Measurements from ENCODE around the gene GLP1R.

DNA sequence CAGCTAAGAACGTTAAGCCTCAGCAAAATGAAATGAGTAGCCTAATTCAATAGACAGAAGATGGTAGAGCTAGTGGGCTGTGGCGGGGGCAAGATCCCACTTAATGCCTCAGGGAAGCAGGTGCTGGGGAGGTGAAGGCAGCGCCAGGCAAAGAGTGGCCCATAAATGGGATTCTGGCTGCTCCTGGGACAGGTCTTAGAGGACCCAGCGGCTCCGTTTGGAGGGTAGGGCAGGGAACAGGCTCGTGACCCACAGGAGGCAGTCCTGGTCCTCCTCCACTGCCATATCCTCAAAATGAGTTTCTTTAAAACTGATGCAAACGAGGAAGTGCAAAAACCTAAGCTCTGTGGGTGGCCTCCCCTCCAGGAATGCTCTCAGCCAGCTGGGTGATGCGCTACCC lies 33.7 kb downstream of the GLP1R start:
- no peak for TF ChIP-seq EZH2 (IDR thresholded peaks at IDR 0.05; ENCODE audit: low read length)
- TF ChIP-seq, protein P1, sequence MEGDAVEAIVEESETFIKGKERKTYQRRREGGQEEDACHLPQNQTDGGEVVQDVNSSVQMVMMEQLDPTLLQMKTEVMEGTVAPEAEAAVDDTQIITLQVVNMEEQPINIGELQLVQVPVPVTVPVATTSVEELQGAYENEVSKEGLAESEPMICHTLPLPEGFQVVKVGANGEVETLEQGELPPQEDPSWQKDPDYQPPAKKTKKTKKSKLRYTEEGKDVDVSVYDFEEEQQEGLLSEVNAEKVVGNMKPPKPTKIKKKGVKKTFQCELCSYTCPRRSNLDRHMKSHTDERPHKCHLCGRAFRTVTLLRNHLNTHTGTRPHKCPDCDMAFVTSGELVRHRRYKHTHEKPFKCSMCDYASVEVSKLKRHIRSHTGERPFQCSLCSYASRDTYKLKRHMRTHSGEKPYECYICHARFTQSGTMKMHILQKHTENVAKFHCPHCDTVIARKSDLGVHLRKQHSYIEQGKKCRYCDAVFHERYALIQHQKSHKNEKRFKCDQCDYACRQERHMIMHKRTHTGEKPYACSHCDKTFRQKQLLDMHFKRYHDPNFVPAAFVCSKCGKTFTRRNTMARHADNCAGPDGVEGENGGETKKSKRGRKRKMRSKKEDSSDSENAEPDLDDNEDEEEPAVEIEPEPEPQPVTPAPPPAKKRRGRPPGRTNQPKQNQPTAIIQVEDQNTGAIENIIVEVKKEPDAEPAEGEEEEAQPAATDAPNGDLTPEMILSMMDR (optimal IDR thresholded peaks at IDR 0.05 in 1 of 3, IDR thresholded peaks at IDR 0.05 in 1 of 3, conservative IDR thresholded peaks at IDR 0.05 in 1 of 3; ENCODE audit: extremely low read depth in 1 of 3, insufficient read depth in 2 of 3, low read length in 3 of 3), result no peak

Data from keratinocyte (primary cell).